Measurements from ENCODE around the gene SLC38A6. TPM values are rescaled to one million over a fixed set of nuclear protein-coding genes. Genes with fewer than 3 reads are reported as not detected.

SLC38A6 gene
- total and polyA plus RNA-seq, 2 of the 13 experiments (the other 11 are each of a cell fraction or from before 2014, with no cell fraction given) = 6.9 to 22.1 TPM

- TF ChIP-seq ZBTB40 (IDR thresholded peaks at IDR 0.05) = no peak
- TF ChIP-seq ZBTB40 (CRISPR knock-in tag; IDR thresholded peaks at IDR 0.05) = no peak
- no peak for TF ChIP-seq ZNF121 (CRISPR knock-in tag; IDR thresholded peaks at IDR 0.05)
These were observed 9.8 kb upstream of the SLC38A6 start (continued) for GRCh38 chr14:60971271-60971670.

- 98% methylated on average over 15 of the region's 15 CpGs for WGBS (ENCODE audit: low lambda C conversion rate)
- TF ChIP-seq GABPB1 (CRISPR knock-in tag; IDR thresholded peaks at IDR 0.05) (no peak), ZSCAN21 (CRISPR knock-in tag; IDR thresholded peaks at IDR 0.05; ENCODE audit: borderline replicate concordance) (no peak), NR2F6 (IDR thresholded peaks at IDR 0.05) (no peak), NR2F6 (CRISPR knock-in tag; IDR thresholded peaks at IDR 0.05) (no peak), TEAD2 (CRISPR knock-in tag; IDR thresholded peaks at IDR 0.05) (no peak), GRHL1 (CRISPR knock-in tag; conservative IDR thresholded peaks at IDR 0.05) (no peak), MTA1 (CRISPR knock-in tag; IDR thresholded peaks at IDR 0.05; ENCODE audit: borderline replicate concordance) (no peak), TERF1 (CRISPR knock-in tag; IDR thresholded peaks at IDR 0.05) (no peak), ZNF414 (CRISPR knock-in tag; IDR thresholded peaks at IDR 0.05) (no peak)
These were observed 8.8 kb upstream of the SLC38A6 start for GRCh38 chr14:60972295-60972694.

More at GRCh38 chr14:60972295-60972694, 8.8 kb upstream of the SLC38A6 start:
- Histone ChIP-seq H3K9me3 (ENCODE audit: low read length) (no peaks in the 10 kb centered on the region), H3K27ac (ENCODE audit: extremely low read length, insufficient read depth, low read length) (no peak overlapping the region), H3K79me2 (ENCODE audit: insufficient read depth, low read length) (no peaks in the 10 kb centered on the region), H2AFZ (ENCODE audit: low read length) (no peak overlapping the region), H3K36me3 (replicated peaks in 1 of 2; ENCODE audit: control insufficient read depth in 1 of 2, insufficient read depth in 2 of 2, low read length in 2 of 2) (peaks cover 1 to 11% of the 10 kb centered on the region in 2 experiments; a peak in 4 of 5 replicates), H3K4me3 (replicated peaks in 1 of 3; ENCODE audit: insufficient read depth in 1 of 3, low read depth in 2 of 3, low read length in 3 of 3) (no peak overlapping the region), H4K20me1 (ENCODE audit: insufficient read depth, low read length) (no peaks in the 10 kb centered on the region), H3K9ac (ENCODE audit: insufficient read depth, low read depth, low read length) (no peak overlapping the region), H3K4me2 (ENCODE audit: low read depth, low read length) (no peak overlapping the region), H3K4me1 (ENCODE audit: insufficient read depth, low read length) (0 out of 2 replicates have a peak, but pooled peaks cover 2% of the 10 kb centered on the region), H3K27me3 (ENCODE audit: control insufficient read depth in 1 of 2, insufficient read depth in 2 of 2, low read length in 2 of 2) (no peaks in the 10 kb centered on the region)
- DNase-seq (ENCODE audit: low spot score) (no peak), ATAC-seq (no peak), FAIRE-seq (no peak)
- no TSS peak for BruUV-seq (replicated peaks)
- ChIA-PET CTCF (ENCODE audit: low intra/inter-chr PET ratio, low total read pairs) (no interaction called here), POLR2A (no interaction called here)
- in situ Hi-C loops (cut with HindIII; ENCODE audit: extremely low pct_ligation_motif_present, low pct_unique_long_range_greater_than_20kb) = no loop called here
- intact Hi-C loops (cut with micrococcal nuclease; ENCODE audit: unreplicated experiment) = no loop called here

Data from HepG2 (cell line).